Left ventricle myocardium inferior (tissue), 1 donor: Measurements from ENCODE around the gene RBBP8NL. TPM values are rescaled to one million over a fixed set of nuclear protein-coding genes. Genes with fewer than 3 reads are reported as not detected.

Experiments used
- DNase-seq: peaks from one replicate; pipeline ENCODE4 v3.0.0-alpha.2; 2020
- H3K27ac ChIP-seq: fragments of 200-600 bp; replicated peaks from 2 replicates; pipeline ENCODE4 v1.8.0; 2021
- H3K27me3 ChIP-seq: fragments of 200-600 bp; 2 replicates; pipeline ENCODE4 v1.8.0; 2021; ENCODE audit warnings: low read depth
- H3K36me3 ChIP-seq: fragments of 200-600 bp; 2 replicates; pipeline ENCODE4 v1.8.0; 2021
- H3K4me1 ChIP-seq: fragments of 200-600 bp; 2 replicates; pipeline ENCODE4 v1.8.0; 2021
- H3K4me3 ChIP-seq: fragments of 200-600 bp; 2 replicates; pipeline ENCODE4 v1.8.0; 2021; ENCODE audit warnings: mild to moderate bottlenecking, moderate library complexity
- H3K9me3 ChIP-seq: fragments of 200-600 bp; replicated peaks from 2 replicates; pipeline ENCODE4 v1.8.0; 2021
- CTCF ChIP-seq: fragments of 200-600 bp; IDR thresholded peaks from 2 replicates; pipeline ENCODE4 v1.8.0; 2021; ENCODE audit warnings: antibody characterized with exemption, mild to moderate bottlenecking, borderline replicate concordance
- intact Hi-C: fragments of 100-400 bp; cut with micrococcal nuclease; formaldehyde crosslinking; loops from one replicate; pipeline ENCODE4 v1.11.0; 2022
- total RNA-seq: library from RNA; stranded (reverse); fragmentation: NEBNext Ultra II Directional; extraction: Animal tissue kit (Norgen Biotek cat#: 25700); gene quantifications from one replicate; pipeline ENCODE4 v1.2.1, GENCODE V29; 2021
- donor health status: DM: no; HTN: yes; CAD: no; lungs with severe emphysema.

RBBP8NL gene
- total RNA-seq, 1 donor from 2014 or later = not detected

- H3K27ac ChIP-seq = peak overlapping the region; percentile 97
- peak overlapping the region; percentile 11 for H3K4me3 ChIP-seq
- H3K36me3 ChIP-seq = peaks cover 8% of the 10 kb centered on the region
- H3K27me3 ChIP-seq = no peaks in the 10 kb centered on the region
- intact Hi-C loops = no loop called here
- no peaks in the 10 kb centered on the region for H3K9me3 ChIP-seq
- peak; percentile 45 for DNase-seq
- TF ChIP-seq CTCF = no peak
- peaks cover 95% of the 10 kb centered on the region for H3K4me1 ChIP-seq
Observed at GRCh38 chr20:62361799-62362589, 65.3 kb downstream of the RBBP8NL start.

GRCh38 chr20:62360854-62361798 lies 66.2 kb downstream of the RBBP8NL start:
- Histone ChIP-seq H3K27ac (peak overlapping the region; percentile 97), H3K36me3 (peaks cover 8% of the 10 kb centered on the region), H3K9me3 (no peaks in the 10 kb centered on the region), H3K4me3 (peak overlapping the region; percentile 11), H3K4me1 (peaks cover 96% of the 10 kb centered on the region), H3K27me3 (no peaks in the 10 kb centered on the region)
- TF ChIP-seq CTCF = no peak
- intact Hi-C loops = no loop called here
- DNase-seq = peak; percentile 34

Other genes with a start within 250 kb of the RBBP8NL start
- gene MTG2, start 244.5 kb downstream of the RBBP8NL start, total RNA-seq = 25.9 TPM
- not detected for gene HRH3, start 207.3 kb downstream of the RBBP8NL start, total RNA-seq
- 55.3 TPM for gene OSBPL2, start 189.0 kb downstream of the RBBP8NL start, total RNA-seq
- gene ADRM1, start 124.5 kb downstream of the RBBP8NL start, total RNA-seq = 70.5 TPM
- 70.9 TPM for gene LAMA5, start 60.2 kb downstream of the RBBP8NL start, total RNA-seq
- gene RPS21, start 40.4 kb downstream of the RBBP8NL start, total RNA-seq = 661 TPM
- 12.0 TPM for gene CABLES2, start 20.3 kb downstream of the RBBP8NL start, total RNA-seq
- 0.69 TPM for gene GATA5, start 48.5 kb upstream of the RBBP8NL start, total RNA-seq
- 12.7 TPM for gene SLCO4A1, start 215.0 kb upstream of the RBBP8NL start, total RNA-seq